ENCODE measurements around the gene SMIM35.

The SMIM35 gene

DNA sequence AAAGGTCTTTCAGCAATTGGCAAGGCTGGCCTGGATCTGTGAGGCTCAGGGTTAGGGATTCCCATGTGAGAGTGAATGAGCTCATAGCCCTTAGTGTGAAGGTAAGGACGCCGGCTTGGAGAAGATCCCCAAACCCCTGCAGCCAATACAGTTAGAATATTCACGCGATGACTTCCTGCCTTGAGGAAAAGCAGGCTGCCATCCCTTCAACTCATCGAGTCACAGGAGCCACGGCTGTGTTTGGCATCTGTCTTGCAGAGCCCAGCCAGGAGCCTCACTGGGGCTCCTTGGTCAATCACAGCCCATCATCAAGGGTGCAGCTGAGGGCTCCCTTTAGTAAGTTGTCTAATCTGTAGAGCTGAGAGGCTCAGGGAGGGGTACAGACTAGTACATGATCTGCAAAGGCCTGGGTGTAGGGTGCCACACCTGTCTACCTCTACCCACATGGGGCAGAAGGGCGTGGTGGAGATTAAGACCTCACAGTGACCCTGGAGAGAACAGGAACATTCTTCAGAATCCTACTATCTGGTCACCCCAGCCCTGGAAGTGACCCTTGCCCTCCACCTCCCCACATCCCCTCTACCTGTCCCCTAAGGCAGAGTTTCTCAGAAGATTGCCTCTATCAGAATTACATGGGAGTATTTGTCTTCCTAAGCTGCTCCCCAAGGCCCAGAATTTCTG, 82.1 kb downstream of the SMIM35 start:
- H3K27ac ChIP-seq: no peak overlapping the region
- H3K9me3 ChIP-seq: no peaks in the 10 kb centered on the region
- TF ChIP-seq, protein P1, sequence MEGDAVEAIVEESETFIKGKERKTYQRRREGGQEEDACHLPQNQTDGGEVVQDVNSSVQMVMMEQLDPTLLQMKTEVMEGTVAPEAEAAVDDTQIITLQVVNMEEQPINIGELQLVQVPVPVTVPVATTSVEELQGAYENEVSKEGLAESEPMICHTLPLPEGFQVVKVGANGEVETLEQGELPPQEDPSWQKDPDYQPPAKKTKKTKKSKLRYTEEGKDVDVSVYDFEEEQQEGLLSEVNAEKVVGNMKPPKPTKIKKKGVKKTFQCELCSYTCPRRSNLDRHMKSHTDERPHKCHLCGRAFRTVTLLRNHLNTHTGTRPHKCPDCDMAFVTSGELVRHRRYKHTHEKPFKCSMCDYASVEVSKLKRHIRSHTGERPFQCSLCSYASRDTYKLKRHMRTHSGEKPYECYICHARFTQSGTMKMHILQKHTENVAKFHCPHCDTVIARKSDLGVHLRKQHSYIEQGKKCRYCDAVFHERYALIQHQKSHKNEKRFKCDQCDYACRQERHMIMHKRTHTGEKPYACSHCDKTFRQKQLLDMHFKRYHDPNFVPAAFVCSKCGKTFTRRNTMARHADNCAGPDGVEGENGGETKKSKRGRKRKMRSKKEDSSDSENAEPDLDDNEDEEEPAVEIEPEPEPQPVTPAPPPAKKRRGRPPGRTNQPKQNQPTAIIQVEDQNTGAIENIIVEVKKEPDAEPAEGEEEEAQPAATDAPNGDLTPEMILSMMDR (IDR thresholded peaks at IDR 0.05): no peak
- no peak overlapping the region for H3K4me3 ChIP-seq (ENCODE audit: low read depth in 1 of 2, low read length in 1 of 2)
- peaks cover 53 to 57% of the 10 kb centered on the region in 2 experiments for H3K4me1 ChIP-seq (ENCODE audit: control insufficient read depth in 1 of 2, insufficient read depth in 1 of 2, low read depth in 1 of 2, low read length in 1 of 2)
- H3K27me3 ChIP-seq: no peaks in the 10 kb centered on the region
- H3K36me3 ChIP-seq: peaks cover 12% of the 10 kb centered on the region

DNA sequence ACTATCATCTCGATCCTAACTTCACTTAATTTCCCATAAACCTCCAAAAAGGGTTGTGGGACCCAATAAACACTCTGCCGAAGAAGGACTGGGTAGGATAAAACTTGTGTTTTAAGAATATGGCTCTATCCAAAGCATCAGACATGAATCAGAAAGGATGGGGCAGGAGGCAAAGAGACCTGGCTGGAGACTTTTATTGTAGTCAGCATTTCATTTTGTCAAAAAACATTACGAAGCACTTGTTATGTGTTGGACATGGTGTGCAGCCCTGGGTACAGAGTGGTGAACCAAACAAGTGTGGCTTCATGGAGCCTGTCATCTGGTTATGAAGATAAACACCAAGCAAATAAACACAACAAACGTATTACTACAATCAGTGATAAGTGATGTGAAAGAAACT, 83.3 kb downstream of the SMIM35 start:
- Histone ChIP-seq H3K4me3 (ENCODE audit: low read depth in 1 of 2, low read length in 1 of 2) (no peak overlapping the region), H3K27ac (peak overlapping the region; percentile 73)

DNA sequence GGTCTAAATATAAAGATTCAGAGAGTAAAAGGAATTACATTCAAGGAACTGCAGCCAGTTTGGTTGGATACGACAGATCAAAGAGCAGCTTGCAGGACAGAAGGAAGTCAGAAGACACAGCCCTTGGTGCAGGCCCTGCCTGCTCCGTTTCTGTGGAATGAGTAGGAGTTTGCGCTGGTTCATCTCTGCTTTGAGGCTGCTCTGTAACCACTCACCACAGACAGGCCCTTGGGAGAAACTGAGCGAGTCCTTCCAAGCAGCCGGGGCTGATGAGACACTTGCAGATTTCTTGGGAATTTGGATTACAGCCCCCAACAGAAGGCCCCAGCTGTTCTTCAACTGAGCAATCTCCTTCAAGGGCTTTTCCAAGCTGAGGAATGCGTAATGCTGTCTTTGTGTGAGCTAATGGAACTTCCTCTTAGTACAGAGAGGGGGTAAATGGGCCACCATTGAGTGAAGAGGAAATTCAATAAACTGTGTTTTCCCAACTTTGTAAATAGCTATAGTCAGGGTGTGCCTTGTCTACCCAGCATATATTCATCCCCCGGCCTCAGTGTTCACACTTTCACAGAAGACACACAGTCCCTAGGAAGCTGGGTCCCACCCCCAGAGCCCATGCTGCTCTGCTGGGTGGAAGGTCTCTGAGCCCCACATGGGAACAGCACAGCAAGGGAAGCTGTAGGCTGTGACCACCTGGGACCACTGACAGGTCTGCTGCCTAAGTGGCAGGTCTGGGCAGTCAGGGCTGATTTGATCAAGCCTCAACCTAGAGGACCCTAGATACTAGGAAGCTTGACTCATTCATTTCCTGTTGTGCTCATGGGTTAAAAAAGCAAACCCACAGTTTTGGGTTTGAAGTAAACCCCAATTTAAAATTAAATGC, 84.0 kb downstream of the SMIM35 start:
- Histone ChIP-seq H3K36me3 (peaks cover 31% of the 10 kb centered on the region), H3K4me3 (ENCODE audit: low read depth in 1 of 2, low read length in 1 of 2) (peak overlapping the region in 1 of 2 experiments; percentile 20), H3K9me3 (no peaks in the 10 kb centered on the region), H3K4me1 (ENCODE audit: control insufficient read depth in 1 of 2, insufficient read depth in 1 of 2, low read depth in 1 of 2, low read length in 1 of 2) (peaks cover 34 to 38% of the 10 kb centered on the region in 2 experiments), H3K27ac (peak overlapping the region; percentile 73), H3K27me3 (no peaks in the 10 kb centered on the region)
- TF ChIP-seq, protein P1 (IDR thresholded peaks at IDR 0.05): no peak

More for the DNA sequence above, 83.3 kb downstream of the SMIM35 start:
- Histone ChIP-seq H3K36me3 (peaks cover 25% of the 10 kb centered on the region), H3K4me1 (ENCODE audit: control insufficient read depth in 1 of 2, insufficient read depth in 1 of 2, low read depth in 1 of 2, low read length in 1 of 2) (peaks cover 41 to 45% of the 10 kb centered on the region in 2 experiments), H3K9me3 (no peaks in the 10 kb centered on the region), H3K27me3 (no peaks in the 10 kb centered on the region)
- TF ChIP-seq, protein P1 (IDR thresholded peaks at IDR 0.05): no peak

DNA sequence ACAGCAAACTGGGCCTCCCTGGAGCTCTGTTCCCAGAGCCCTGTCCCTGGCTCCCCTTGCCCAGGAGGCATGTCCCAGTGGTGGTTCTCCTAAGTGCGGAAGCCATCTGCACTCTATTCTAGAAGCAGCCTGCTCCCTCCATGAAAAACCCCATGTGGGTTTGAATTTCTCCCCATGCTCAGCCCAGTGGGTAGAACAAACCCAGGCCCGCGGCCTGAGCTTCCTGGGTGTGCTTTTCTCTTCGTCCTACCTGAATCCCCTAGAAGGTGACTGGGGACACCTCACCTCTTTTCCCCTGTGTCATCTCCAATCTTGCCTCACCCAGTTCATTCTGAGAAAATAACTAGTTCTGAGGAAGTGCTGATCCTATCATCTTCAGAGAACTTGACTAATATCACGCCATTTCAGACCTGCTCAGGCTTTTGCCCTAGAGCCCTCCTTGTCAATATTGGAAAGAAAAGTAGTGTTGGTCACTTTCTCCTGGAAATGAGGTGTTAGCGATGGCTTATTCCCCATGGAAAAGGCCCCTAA, 84.7 kb downstream of the SMIM35 start:
- no peaks in the 10 kb centered on the region for H3K9me3 ChIP-seq
- H3K4me1 ChIP-seq (ENCODE audit: control insufficient read depth in 1 of 2, insufficient read depth in 1 of 2, low read depth in 1 of 2, low read length in 1 of 2): peaks cover 27 to 31% of the 10 kb centered on the region in 2 experiments
- TF ChIP-seq, protein P1 (IDR thresholded peaks at IDR 0.05): no peak
- H3K27ac ChIP-seq: peak overlapping the region; percentile 73
- peaks cover 38% of the 10 kb centered on the region for H3K36me3 ChIP-seq
- no peak overlapping the region for H3K4me3 ChIP-seq (ENCODE audit: low read depth in 1 of 2, low read length in 1 of 2)
- H3K27me3 ChIP-seq: no peaks in the 10 kb centered on the region

DNA sequence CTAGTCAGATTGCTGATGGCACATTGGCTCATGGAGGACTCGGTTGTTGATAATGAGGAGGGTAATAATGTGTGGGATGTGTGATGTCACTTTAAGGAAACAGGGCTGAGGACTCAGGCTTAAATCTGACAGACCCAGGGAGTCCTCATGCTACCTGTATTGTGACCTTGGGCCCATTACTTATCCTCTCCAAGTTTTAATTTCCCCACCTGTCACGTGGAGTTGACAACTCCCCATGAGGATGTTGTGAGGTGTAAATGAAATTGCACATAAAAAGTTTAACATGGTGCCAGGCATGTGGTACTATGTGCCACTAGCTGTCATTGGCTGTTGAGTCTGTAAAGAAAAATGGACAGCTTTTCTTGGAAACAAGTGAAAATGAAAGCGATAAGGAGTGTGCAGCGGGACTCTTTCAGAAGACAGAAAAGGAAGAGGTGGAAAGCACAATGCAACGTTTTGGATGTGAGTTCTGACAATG, 85.2 kb downstream of the SMIM35 start:
- H3K4me3 ChIP-seq (ENCODE audit: low read depth in 1 of 2, low read length in 1 of 2): no peak overlapping the region
- no peaks in the 10 kb centered on the region for H3K9me3 ChIP-seq
- H3K4me1 ChIP-seq (ENCODE audit: control insufficient read depth in 1 of 2, insufficient read depth in 1 of 2, low read depth in 1 of 2, low read length in 1 of 2): peaks cover 22 to 26% of the 10 kb centered on the region in 2 experiments
- H3K27ac ChIP-seq: peak overlapping the region; percentile 73
- TF ChIP-seq, protein P1 (IDR thresholded peaks at IDR 0.05): no peak
- H3K27me3 ChIP-seq: no peaks in the 10 kb centered on the region
- peaks cover 44% of the 10 kb centered on the region for H3K36me3 ChIP-seq

Measured in neutrophil (primary cell).